Spinal cord (tissue), 10 donors: ENCODE data around the gene TSACC. TPM values are rescaled to one million over a fixed set of nuclear protein-coding genes. Genes with fewer than 3 reads are reported as not detected.

ENCODE experiments used
- DNase-seq, 6 donors: peaks; one replicate each; pipeline versions ENCODE4 v3.0.0 to v3.0.0-alpha.2; 2013 to 2015; ENCODE audit warnings: low spot score in 6 of 6, low read depth in 4 of 6
- H3K27ac ChIP-seq: one replicate; pipeline ENCODE4 v1.5.1; 2013; ENCODE audit warnings: low read depth, low read length, control low read depth
- H3K27me3 ChIP-seq: one replicate; pipeline ENCODE4 v1.6.1; 2013; ENCODE audit warnings: low read length; ENCODE audit not compliant: control insufficient read depth, insufficient read depth
- H3K36me3 ChIP-seq: one replicate; pipeline ENCODE4 v1.6.1; 2013; ENCODE audit warnings: low read length; ENCODE audit not compliant: control insufficient read depth, insufficient read depth
- H3K4me1 ChIP-seq: one replicate; pipeline ENCODE4 v1.6.1; 2013; ENCODE audit warnings: low read length; ENCODE audit not compliant: control insufficient read depth, insufficient read depth
- H3K4me3 ChIP-seq: one replicate; pipeline ENCODE4 v1.5.1; 2013; ENCODE audit warnings: low read depth, low read length, control low read depth
- H3K9me3 ChIP-seq: one replicate; pipeline ENCODE4 v1.6.1; 2013; ENCODE audit warnings: low read length; ENCODE audit not compliant: control insufficient read depth, insufficient read depth
- WGBS: methylation state at CpG from one replicate; pipeline ENCODE4 v1.1.5; 2013; ENCODE audit warnings: missing lambda C conversion rate; ENCODE audit not compliant: insufficient coverage; 5-methylcytosine and 5-hydroxymethylcytosine counted together
- polyA plus RNA-seq, 2 donors: library from polyadenylated mRNA; unstranded; fragments of 120-200 nt; gene quantifications; one replicate each; pipeline ENCODE4 v1.2.1, GENCODE V29; 2013; ENCODE audit not compliant: insufficient read length in 2 of 2
- total RNA-seq, 2 donors: library from RNA; depleted of rRNA in 1 of 2; stranded (reverse); fragments of 120-200 nt in 1 of 2; fragments of >200 nt in 1 of 2; gene quantifications; one replicate each; pipeline versions ENCODE4 v1.2.3 to v1.2.4, GENCODE V29; 2013 to 2014
- donor health status: healthy.

Gene TSACC
- total and polyA plus RNA-seq, 4 donors = 0.79 to 1.7 TPM; not detected in 2

DNA sequence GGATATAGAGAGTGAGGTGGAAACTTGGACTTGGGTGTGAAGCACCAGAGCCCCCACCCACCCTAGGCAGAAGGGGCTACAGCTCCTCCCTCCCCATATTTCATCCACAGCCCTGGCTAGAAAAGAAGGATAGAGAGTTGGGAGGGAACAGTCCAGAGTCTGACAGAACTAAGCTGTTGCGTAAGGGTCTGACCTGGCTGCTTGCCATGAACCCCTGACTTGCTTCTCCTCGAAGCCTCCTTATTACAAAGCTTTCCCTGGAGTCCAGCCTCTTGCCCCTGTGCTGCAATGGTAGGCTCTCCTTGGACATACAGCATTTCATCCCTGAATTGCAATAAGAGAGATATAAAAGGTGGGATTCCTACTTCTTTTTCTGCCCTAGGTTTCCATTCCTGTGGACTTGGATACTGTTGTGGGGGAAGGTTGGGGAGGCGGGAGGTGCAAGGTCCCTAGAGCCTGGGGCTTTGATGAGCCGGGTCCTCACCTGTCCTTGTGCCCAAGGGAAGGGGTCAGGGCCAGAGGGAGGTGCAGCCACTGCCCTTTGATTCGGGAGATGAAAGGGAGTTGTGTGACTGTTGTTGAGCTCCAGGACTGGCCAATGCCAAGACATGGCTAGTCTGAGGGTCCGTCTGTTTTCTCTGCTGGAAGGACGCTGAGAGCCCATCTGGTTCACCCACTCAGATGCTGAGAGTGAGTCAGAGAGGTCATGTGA is 33.4 kb downstream of the TSACC start:
- no peak overlapping the region for H3K27ac ChIP-seq

DNA sequence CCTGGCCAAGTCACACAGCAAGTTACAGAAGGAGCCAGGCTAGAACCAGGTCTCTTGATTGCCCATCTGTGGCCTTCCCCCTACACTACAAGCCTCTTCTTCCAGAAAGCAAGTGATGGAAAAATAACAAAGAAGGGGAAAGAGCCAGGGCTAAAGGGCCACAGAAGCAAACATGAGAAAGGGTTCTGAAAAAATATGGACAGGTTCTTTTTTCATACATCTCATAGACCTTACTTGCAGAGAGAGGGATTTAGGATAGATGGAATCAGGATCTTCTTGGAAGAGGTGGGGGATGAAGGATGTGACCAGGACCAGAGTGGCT is 33.9 kb downstream of the TSACC start:
- no peak for DNase-seq
- Histone ChIP-seq H3K27me3 (peaks cover 10% of the 10 kb centered on the region), H3K4me1 (peaks cover 13% of the 10 kb centered on the region), H3K27ac (no peak overlapping the region), H3K9me3 (no peaks in the 10 kb centered on the region), H3K4me3 (no peak overlapping the region), H3K36me3 (no peaks in the 10 kb centered on the region)

More for the DNA sequence above, 33.4 kb downstream of the TSACC start:
- H3K36me3 ChIP-seq = no peaks in the 10 kb centered on the region
- no peak for DNase-seq
- WGBS = 49% methylated on average over 5 of the region's 7 CpGs
- H3K27me3 ChIP-seq = peaks cover 10% of the 10 kb centered on the region
- no peaks in the 10 kb centered on the region for H3K9me3 ChIP-seq
- no peak overlapping the region for H3K4me3 ChIP-seq
- H3K4me1 ChIP-seq = peaks cover 13% of the 10 kb centered on the region

DNA sequence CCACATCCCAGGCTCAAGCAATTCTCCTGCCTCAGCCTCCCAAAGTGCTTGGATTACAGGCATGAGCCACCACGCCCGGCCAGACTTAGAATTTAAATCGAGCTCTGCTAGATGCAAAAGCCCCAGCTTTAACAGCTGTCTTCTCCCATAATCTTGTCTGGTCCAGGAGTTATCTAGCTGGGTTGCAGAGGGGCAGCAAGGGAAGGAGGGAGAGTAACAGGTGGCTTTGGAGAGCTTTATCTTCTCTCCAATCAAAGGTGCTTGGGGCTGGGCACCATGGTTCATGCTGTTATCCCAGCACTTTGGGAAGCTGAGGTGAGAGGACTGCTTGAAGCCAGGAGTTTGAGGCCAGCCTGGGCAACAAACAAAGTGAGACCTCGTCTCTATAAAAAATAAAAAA is 34.5 kb downstream of the TSACC start:
- Histone ChIP-seq H3K27me3 (peaks cover 10% of the 10 kb centered on the region), H3K36me3 (no peaks in the 10 kb centered on the region), H3K4me1 (peaks cover 13% of the 10 kb centered on the region), H3K4me3 (no peak overlapping the region), H3K27ac (no peak overlapping the region), H3K9me3 (no peaks in the 10 kb centered on the region)
- no peak for DNase-seq
- 100% methylated on average over 2 of the region's 4 CpGs for WGBS

DNA sequence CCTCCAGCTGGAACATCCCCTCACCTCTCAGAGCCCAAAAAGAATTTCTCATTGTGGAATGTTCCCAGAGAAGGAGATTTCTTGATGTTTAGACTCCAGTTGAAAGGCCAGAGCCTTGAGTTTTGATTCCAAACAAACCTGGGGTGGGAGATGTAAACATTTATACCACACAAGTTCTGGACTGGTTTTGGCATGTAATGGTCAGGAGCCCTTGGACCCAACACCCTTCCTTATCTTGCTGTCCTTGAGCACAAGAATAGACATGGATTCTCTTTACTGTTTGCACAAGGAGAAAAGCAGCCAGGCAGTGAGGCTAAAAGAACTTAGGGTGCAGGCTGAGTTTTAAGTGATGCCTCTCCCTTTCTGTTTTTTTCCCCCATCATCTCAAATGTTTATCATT is 35.2 kb downstream of the TSACC start:
- peaks cover 8% of the 10 kb centered on the region for H3K27me3 ChIP-seq
- H3K4me1 ChIP-seq = peaks cover 12% of the 10 kb centered on the region
- no peak for DNase-seq
- H3K9me3 ChIP-seq = no peaks in the 10 kb centered on the region
- H3K4me3 ChIP-seq = no peak overlapping the region
- H3K36me3 ChIP-seq = no peaks in the 10 kb centered on the region
- H3K27ac ChIP-seq = no peak overlapping the region

DNA sequence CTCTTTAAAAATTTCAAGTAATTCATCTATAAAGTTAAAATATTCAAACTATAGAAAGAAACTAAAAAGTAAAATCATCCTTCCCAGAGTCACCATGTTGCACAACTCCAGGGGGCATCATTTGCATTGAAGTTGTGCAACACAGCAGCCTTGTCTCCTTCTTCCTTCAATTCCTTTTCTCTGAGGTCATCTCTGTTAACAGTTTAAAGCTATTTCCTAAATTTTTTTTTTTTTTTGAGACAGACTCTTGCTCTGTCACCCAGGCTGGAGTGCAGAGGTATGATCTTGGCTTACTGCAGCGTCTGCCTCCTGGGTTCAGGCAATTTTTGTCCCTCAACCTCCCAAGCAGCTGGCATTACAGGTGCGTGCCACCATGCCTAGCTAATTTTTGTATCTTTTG is 37.8 kb downstream of the TSACC start:
- no peaks in the 10 kb centered on the region for H3K36me3 ChIP-seq
- 93% methylated on average over 2 of the region's 2 CpGs for WGBS
- H3K27ac ChIP-seq = no peak overlapping the region
- DNase-seq = no peak
- no peak overlapping the region for H3K4me3 ChIP-seq
- no peaks in the 10 kb centered on the region for H3K27me3 ChIP-seq
- no peaks in the 10 kb centered on the region for H3K9me3 ChIP-seq
- H3K4me1 ChIP-seq = no peaks in the 10 kb centered on the region

DNA sequence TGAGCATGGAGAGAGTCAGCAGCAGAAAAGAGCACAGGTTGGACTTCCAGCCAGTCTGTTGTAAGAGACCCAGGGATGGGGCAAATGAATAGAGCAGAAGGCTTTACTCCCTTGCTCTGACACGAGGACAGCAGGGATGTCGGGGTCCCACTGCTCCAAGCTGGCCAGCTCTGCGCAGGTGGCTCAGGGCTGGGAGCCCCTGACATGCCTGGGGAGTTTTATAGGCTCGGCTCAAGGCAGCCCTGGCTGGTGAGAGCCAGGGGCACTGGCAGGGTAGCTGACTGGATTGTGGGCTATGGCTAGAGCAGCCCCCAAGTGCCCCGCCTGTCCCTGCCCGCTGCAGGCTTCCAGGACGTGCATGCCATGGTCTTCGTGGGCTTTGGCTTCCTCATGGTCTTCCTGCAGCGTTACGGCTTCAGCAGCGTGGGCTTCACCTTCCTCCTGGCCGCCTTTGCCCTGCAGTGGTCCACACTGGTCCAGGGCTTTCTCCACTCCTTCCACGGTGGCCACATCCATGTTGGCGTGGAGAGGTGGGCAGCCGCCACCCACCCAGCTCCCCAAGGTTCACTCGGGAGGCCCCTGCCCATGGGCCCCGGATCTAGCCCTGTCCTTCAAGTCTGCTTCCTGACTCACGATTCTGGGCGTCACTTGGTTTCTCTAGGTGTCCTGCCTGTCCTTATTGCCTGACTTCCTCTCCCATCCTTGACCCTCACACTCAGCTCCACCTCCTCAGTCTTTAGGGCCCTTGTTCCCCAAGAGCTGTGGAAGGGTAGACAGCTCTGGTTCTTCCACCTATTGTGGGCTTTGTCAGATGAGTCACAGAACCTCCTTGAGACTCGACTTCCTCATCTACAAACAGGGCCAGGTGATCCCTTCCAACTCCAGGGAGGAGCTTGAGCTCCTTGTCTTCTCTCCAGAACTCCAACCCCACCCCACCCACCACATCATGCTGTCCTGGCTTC is 38.9 kb downstream of the TSACC start:
- Histone ChIP-seq H3K4me1 (no peaks in the 10 kb centered on the region), H3K27ac (no peak overlapping the region), H3K4me3 (no peak overlapping the region), H3K9me3 (no peaks in the 10 kb centered on the region), H3K27me3 (no peaks in the 10 kb centered on the region), H3K36me3 (no peaks in the 10 kb centered on the region)
- WGBS = 87% methylated on average over 19 of the region's 20 CpGs
- DNase-seq = no peak

DNA sequence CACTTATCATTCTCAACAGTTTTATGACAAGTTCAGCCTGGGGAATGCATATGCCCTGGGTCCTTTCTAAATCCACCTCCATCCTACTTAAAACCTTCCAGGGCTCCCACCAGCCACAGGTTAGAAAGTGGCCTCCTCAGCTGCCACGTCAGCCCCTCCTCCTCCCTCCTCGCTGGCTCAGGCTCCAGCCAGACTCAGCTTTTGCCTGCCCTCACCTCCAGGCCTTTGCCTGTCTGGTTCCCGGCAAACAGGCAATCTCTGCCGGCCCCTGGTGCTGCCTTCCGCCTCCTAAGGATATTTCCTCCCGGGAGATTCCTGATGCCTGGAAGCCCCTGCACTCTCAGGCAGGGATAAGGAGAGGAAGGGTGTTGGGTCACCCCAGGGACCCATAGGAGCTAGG is 40.2 kb downstream of the TSACC start:
- 74% methylated on average over 4 of the region's 6 CpGs for WGBS

DNA sequence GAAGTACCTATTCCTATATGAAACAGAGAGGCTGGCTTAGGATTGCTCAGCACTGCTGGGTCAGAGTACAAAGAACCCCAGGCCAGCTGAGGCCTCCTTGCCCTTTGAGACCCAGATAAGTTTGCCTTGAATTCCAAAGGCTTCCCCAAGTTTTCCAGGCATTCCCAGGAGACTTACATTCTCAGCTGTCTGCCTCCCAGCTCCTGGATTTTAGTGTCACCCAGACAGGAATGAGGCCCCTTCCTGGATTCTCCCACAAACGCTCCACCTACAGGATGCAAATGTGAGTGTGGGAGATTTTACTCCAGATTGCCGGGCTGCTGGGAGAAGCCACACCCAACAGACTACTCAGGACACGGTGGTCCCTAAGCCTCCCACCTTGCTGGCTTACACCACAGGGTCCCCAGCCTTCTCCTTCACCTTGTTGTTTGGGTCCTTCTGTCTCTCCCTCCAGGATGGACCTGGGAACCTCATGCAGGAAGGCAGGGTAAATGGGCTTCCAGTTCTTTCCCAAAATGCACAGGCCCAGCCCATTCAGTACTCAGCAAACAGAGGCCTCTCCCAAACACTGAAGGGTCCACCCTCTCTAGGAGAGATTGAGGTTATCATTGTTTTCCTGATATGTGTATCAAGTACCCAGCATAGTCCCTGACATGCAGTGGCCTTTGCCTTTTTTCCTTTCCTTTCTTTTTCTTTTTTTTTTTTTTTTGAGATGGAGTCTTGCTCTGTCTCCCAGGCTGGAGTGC is 41.3 kb downstream of the TSACC start:
- no peak overlapping the region for H3K4me3 ChIP-seq
- 50% methylated on average over 1 of the region's 3 CpGs for WGBS
- DNase-seq = no peak
- no peaks in the 10 kb centered on the region for H3K27me3 ChIP-seq
- peaks cover 13% of the 10 kb centered on the region for H3K4me1 ChIP-seq
- H3K9me3 ChIP-seq = no peaks in the 10 kb centered on the region
- H3K36me3 ChIP-seq = no peaks in the 10 kb centered on the region
- H3K27ac ChIP-seq = no peak overlapping the region

More for the DNA sequence above, 40.2 kb downstream of the TSACC start:
- H3K36me3 ChIP-seq = no peaks in the 10 kb centered on the region
- DNase-seq = no peak
- peaks cover 12% of the 10 kb centered on the region for H3K4me1 ChIP-seq
- no peak overlapping the region for H3K27ac ChIP-seq
- no peaks in the 10 kb centered on the region for H3K27me3 ChIP-seq
- H3K4me3 ChIP-seq = no peak overlapping the region
- no peaks in the 10 kb centered on the region for H3K9me3 ChIP-seq

DNA sequence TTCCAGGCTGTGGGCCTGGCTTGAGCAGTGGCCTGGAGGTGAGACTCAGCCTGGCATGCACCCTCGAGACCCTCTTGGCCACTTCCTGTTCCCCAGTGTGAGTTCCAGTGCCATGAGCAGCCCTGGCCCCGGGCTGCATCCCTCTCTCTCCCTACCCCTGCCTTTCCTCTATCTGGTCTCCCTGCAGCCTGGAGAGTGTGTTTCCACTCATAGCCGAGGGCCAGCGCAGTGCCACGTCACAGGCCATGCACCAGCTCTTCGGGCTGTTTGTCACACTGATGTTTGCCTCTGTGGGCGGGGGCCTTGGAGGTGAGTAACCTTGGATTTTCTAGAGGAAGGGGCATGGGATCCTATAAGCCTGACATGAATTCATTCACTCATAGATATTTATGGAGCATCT is 44.2 kb downstream of the TSACC start:
- H3K36me3 ChIP-seq = no peaks in the 10 kb centered on the region
- H3K4me1 ChIP-seq = peaks cover 42% of the 10 kb centered on the region
- no peaks in the 10 kb centered on the region for H3K9me3 ChIP-seq
- WGBS = 66% methylated on average over 5 of the region's 7 CpGs
- no peak for DNase-seq
- no peaks in the 10 kb centered on the region for H3K27me3 ChIP-seq
- no peak overlapping the region for H3K4me3 ChIP-seq
- no peak overlapping the region for H3K27ac ChIP-seq
